Astrocyte (in vitro differentiated cells and primary cell): ENCODE measurements around the gene HAS3.

Experiments used
- CTCF ChIP-seq: IDR thresholded peaks from 2 replicates; pipeline ENCODE4 v1.5.1; 2011; ENCODE audit warnings: low read depth, mild to moderate bottlenecking, inconsistent platforms, low read length, moderate library complexity; ENCODE audit not compliant: insufficient read depth
- EZH2 ChIP-seq: IDR thresholded peaks from 2 replicates; pipeline ENCODE4 v1.6.1; 2012; ENCODE audit warnings: mild to moderate bottlenecking, low read length, inconsistent platforms; ENCODE audit not compliant: insufficient read depth

GRCh38 chr16:69108064-69108904 is 2.8 kb downstream of the HAS3 start:
- TF ChIP-seq CTCF (no peak), EZH2 (no peak)
